Endothelial cell of umbilical vein (primary cell): ENCODE data around the gene CCDC97.

Experiments
- CTCF ChIP-seq, 2 donors: IDR thresholded peaks; 1 replicate in 1 of 2; 2 replicates in 1 of 2; pipeline ENCODE4 v1.5.1; 2011; ENCODE audit warnings: low read length in 2 of 2, mild to moderate bottlenecking in 2 of 2, moderate library complexity in 2 of 2, control low read depth in 1 of 2, inconsistent platforms in 1 of 2, low read depth in 1 of 2; ENCODE audit not compliant: insufficient read depth in 1 of 2; ENCODE audit errors: extremely low read depth in 1 of 2
- EZH2 ChIP-seq: IDR thresholded peaks from 2 replicates; pipeline ENCODE4 v1.6.1; 2012; ENCODE audit warnings: borderline replicate concordance, low read depth, mild to moderate bottlenecking, moderate library complexity, low read length, inconsistent platforms; ENCODE audit not compliant: severe bottlenecking
- FOS ChIP-seq: IDR thresholded peaks from 2 replicates; pipeline ENCODE4 v1.6.1; 2011; ENCODE audit warnings: mild to moderate bottlenecking, low read length, moderate library complexity, borderline replicate concordance; ENCODE audit not compliant: insufficient read depth
- JUN ChIP-seq: IDR thresholded peaks from 2 replicates; pipeline ENCODE4 v1.6.1; 2011; ENCODE audit warnings: borderline replicate concordance, low read depth; ENCODE audit not compliant: insufficient read length, insufficient read depth
- POLR2A ChIP-seq: IDR thresholded peaks from 2 replicates; pipeline ENCODE4 v1.6.1; 2012; ENCODE audit warnings: low read depth, mild to moderate bottlenecking, control low read depth, low read length
- POLR2AphosphoS5 ChIP-seq: IDR thresholded peaks from 2 replicates; pipeline ENCODE4 v1.6.1; 2012; ENCODE audit warnings: low read depth, mild to moderate bottlenecking, control low read depth, low read length, moderate library complexity; ENCODE audit not compliant: insufficient read depth
- TF ChIP-seq, protein P1 (sequence below): IDR thresholded peaks from 2 replicates; pipeline ENCODE4 v1.6.1; 2011; ENCODE audit not compliant: insufficient read depth, insufficient read length

DNA sequence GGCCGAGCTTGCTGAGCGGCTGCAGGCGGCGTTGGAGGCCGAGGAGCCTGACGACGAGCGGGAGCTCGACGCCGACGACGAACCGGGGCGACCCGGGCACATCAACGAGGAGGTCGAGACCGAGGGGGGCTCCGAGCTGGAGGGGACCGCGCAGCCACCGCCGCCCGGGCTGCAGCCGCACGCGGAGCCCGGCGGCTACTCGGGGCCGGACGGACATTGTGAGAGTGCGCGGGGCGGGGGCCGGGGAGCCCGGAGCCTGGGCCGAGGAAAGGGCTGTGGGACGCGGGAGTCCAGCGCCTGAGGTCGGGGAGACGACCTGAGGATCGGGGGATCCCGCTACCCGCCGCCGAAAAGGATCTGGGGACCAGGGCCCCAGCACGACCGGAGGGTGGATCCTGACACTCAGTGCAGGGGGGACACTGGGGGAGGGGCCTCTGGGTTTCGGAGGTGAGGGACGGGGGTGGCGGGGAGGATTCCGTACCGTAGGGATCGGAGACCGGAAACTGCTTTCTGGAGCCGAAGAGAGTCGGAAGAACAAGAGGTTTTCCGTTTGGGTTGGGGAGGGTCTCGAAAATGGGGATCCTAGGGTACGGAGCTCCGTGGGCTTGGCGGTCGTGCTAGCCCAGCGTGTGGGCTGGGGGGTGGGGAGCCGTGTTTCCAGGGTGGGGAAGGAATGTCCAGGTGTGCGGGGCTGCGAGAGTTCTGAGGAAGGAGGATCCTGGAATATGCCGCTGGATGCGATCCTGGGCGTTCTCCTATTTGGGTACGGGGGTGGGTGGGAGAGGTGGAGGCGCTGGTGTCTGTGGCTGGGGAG, 45.2 kb upstream of the CCDC97 start:
- TF ChIP-seq CTCF (IDR thresholded peaks at IDR 0.05; ENCODE audit: extremely low read depth in 1 of 2, insufficient read depth in 1 of 2, low read depth in 1 of 2, low read length in 2 of 2) = no peak
- TF ChIP-seq EZH2 = no peak
- TF ChIP-seq POLR2AphosphoS5 = no peak
- TF ChIP-seq FOS = no peak
- TF ChIP-seq POLR2A = no peak
- no peak for TF ChIP-seq JUN
- TF ChIP-seq, protein P1, sequence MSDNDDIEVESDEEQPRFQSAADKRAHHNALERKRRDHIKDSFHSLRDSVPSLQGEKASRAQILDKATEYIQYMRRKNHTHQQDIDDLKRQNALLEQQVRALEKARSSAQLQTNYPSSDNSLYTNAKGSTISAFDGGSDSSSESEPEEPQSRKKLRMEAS = no peak
